Neural cell (in vitro differentiated cells): Measurements from ENCODE around the gene ST6GALNAC2. TPM values are rescaled to one million over a fixed set of nuclear protein-coding genes. Genes with fewer than 3 reads are reported as not detected.

Experiments used
- H2AFZ ChIP-seq: fragments of 200-600, 300-800 bp; sonication (generic), shearing (Covaris generic); 2 replicates; pipeline ENCODE4 v1.6.0; 2014; ENCODE audit warnings: low read depth, mild to moderate bottlenecking, antibody characterized with exemption, low read length, moderate library complexity
- H3F3A ChIP-seq: fragments of 200-600 bp; shearing (Covaris generic); 2 replicates; pipeline ENCODE4 v1.6.1; 2016; ENCODE audit warnings: mild to moderate bottlenecking, moderate library complexity, mixed read lengths, antibody characterized with exemption, low read length; ENCODE audit not compliant: insufficient read depth, poor library complexity, severe bottlenecking
- H3K27ac ChIP-seq: fragments of 200-600, 300-800 bp; sonication (generic), shearing (Covaris generic); 2 replicates; pipeline ENCODE4 v1.5.1; 2014; ENCODE audit warnings: mild to moderate bottlenecking, low read length, moderate library complexity
- H3K27me3 ChIP-seq: fragments of 300-800, 200-600 bp; sonication (generic), shearing (Covaris generic); 2 replicates; pipeline ENCODE4 v1.6.0; 2014; ENCODE audit warnings: mild to moderate bottlenecking, low read depth, low read length, moderate library complexity; ENCODE audit not compliant: insufficient read depth
- H3K36me3 ChIP-seq: fragments of 300-800, 200-600 bp; sonication (generic), shearing (Covaris generic); 2 replicates; pipeline ENCODE4 v1.5.1; 2014; ENCODE audit warnings: mild to moderate bottlenecking, antibody characterized with exemption, low read length, moderate library complexity; ENCODE audit not compliant: insufficient read depth
- H3K4me2 ChIP-seq: fragments of 300-800, 200-600 bp; sonication (generic), shearing (Covaris generic); 2 replicates; pipeline ENCODE4 v1.6.0; 2014; ENCODE audit warnings: mild to moderate bottlenecking, low read length
- H3K4me3 ChIP-seq: fragments of 300-800, 200-600 bp; sonication (generic), shearing (Covaris generic); 2 replicates; pipeline ENCODE4 v1.5.1; 2014; ENCODE audit warnings: mild to moderate bottlenecking, low read length, moderate library complexity
- H3K79me2 ChIP-seq: fragments of 200-600 bp; shearing (Covaris generic); replicated peaks from 2 replicates; pipeline ENCODE4 v1.6.0; 2014; ENCODE audit warnings: mild to moderate bottlenecking, low read length, moderate library complexity; ENCODE audit not compliant: insufficient read depth
- H3K9ac ChIP-seq: fragments of 300-800, 200-600 bp; sonication (generic), shearing (Covaris generic); 2 replicates; pipeline ENCODE4 v1.6.1; 2016; ENCODE audit warnings: mild to moderate bottlenecking, low read length, mixed read lengths
- H3K9me2 ChIP-seq: fragments of 200-600 bp; shearing (Covaris generic); 2 replicates; pipeline ENCODE4 v1.6.1; 2016; ENCODE audit warnings: mild to moderate bottlenecking, low read length, mixed read lengths; ENCODE audit not compliant: insufficient read depth
- H3K9me3 ChIP-seq: fragments of 200-600, 300-800 bp; sonication (generic), shearing (Covaris generic); 2 replicates; pipeline ENCODE4 v1.6.1; 2016; ENCODE audit warnings: mild to moderate bottlenecking, mixed run types, low read length, moderate library complexity, mixed read lengths
- H4K20me1 ChIP-seq: fragments of 200-600 bp; shearing (Covaris generic); 2 replicates; pipeline ENCODE4 v1.6.1; 2016; ENCODE audit warnings: mild to moderate bottlenecking, mixed run types; ENCODE audit not compliant: insufficient read depth
- CTCF ChIP-seq: fragments of 450-650 bp; IDR thresholded peaks from 2 replicates; pipeline ENCODE4 v1.5.1; 2014; ENCODE audit warnings: antibody characterized with exemption, mild to moderate bottlenecking, moderate library complexity; ENCODE audit not compliant: poor library complexity, severe bottlenecking
- EP300 ChIP-seq: fragments of 450-650 bp; conservative IDR thresholded peaks from 2 replicates; pipeline ENCODE4 v1.6.1; 2014; ENCODE audit warnings: antibody characterized with exemption, mild to moderate bottlenecking, moderate library complexity; ENCODE audit not compliant: poor library complexity, severe bottlenecking
- EZH2 ChIP-seq: fragments of 200-600, 300-800 bp; shearing (Covaris generic), sonication (generic); IDR thresholded peaks from 2 replicates; pipeline ENCODE4 v1.6.1; 2014; ENCODE audit warnings: antibody characterized with exemption, low read length, borderline replicate concordance, mild to moderate bottlenecking; ENCODE audit not compliant: insufficient read depth, poor library complexity, severe bottlenecking
- MXI1 ChIP-seq: fragments of 450-650 bp; conservative IDR thresholded peaks from 2 replicates; pipeline ENCODE4 v1.6.1; 2014; ENCODE audit warnings: antibody characterized with exemption, mild to moderate bottlenecking; ENCODE audit not compliant: poor library complexity, severe bottlenecking
- POLR2AphosphoS5 ChIP-seq: IDR thresholded peaks from 2 replicates; pipeline ENCODE4 v1.6.1; 2012
- RAD21 ChIP-seq: fragments of 450-650 bp; conservative IDR thresholded peaks from 2 replicates; pipeline ENCODE4 v1.6.1; 2014; ENCODE audit warnings: antibody characterized with exemption, mild to moderate bottlenecking, moderate library complexity
- REST ChIP-seq: IDR thresholded peaks from 2 replicates; pipeline ENCODE4 v1.6.1; 2012; ENCODE audit warnings: borderline replicate concordance
- SMC3 ChIP-seq: fragments of 450-650 bp; conservative IDR thresholded peaks from 2 replicates; pipeline ENCODE4 v1.6.1; 2014; ENCODE audit warnings: antibody characterized with exemption, mild to moderate bottlenecking, moderate library complexity; ENCODE audit not compliant: poor library complexity
- TAF1 ChIP-seq: IDR thresholded peaks from 2 replicates; pipeline ENCODE4 v1.6.1; 2012; ENCODE audit warnings: low read depth
- polyA plus RNA-seq: library from polyadenylated mRNA; depleted of rRNA; stranded (reverse); fragments of >200 nt; gene quantifications from 2 replicates; pipeline ENCODE4 v1.2.3, GENCODE V29; 2014

The ST6GALNAC2 gene
- polyA plus RNA-seq, 1 donor from 2014 or later: not detected

- Histone ChIP-seq H2AFZ (no peak overlapping the region), H3K9me2 (no peaks in the 10 kb centered on the region), H3K4me2 (no peak overlapping the region), H3K4me3 (no peak overlapping the region), H3K9ac (no peak overlapping the region), H3K36me3 (no peaks in the 10 kb centered on the region), H3K27ac (no peak overlapping the region), H3K9me3 (no peaks in the 10 kb centered on the region), H3F3A (no peaks in the 10 kb centered on the region), H4K20me1 (no peaks in the 10 kb centered on the region), H3K79me2 (no peaks in the 10 kb centered on the region), H3K27me3 (no peaks in the 10 kb centered on the region)
- TF ChIP-seq EP300 (no peak), SMC3 (no peak), EZH2 (no peak), TAF1 (no peak), RAD21 (no peak), REST (no peak), POLR2AphosphoS5 (no peak), MXI1 (no peak)
These were observed 37.1 kb downstream of the ST6GALNAC2 start for GRCh38 chr17:76548378-76549214.

- no peak for TF ChIP-seq POLR2AphosphoS5
- no peak for TF ChIP-seq EP300
- TF ChIP-seq TAF1: no peak
- no peak for TF ChIP-seq MXI1
- TF ChIP-seq RAD21: no peak
- TF ChIP-seq CTCF: no peak
- no peak for TF ChIP-seq SMC3
- TF ChIP-seq REST: no peak
- TF ChIP-seq EZH2: no peak
- H4K20me1 ChIP-seq: no peaks in the 10 kb centered on the region
- no peak overlapping the region for H3K4me2 ChIP-seq
- H3K27me3 ChIP-seq: no peaks in the 10 kb centered on the region
- H3K9me2 ChIP-seq: no peaks in the 10 kb centered on the region
- H3K9ac ChIP-seq: no peak overlapping the region
- no peaks in the 10 kb centered on the region for H3K79me2 ChIP-seq
- H3K4me3 ChIP-seq: no peak overlapping the region
- H3F3A ChIP-seq: no peaks in the 10 kb centered on the region
- no peaks in the 10 kb centered on the region for H3K36me3 ChIP-seq
- no peak overlapping the region for H3K27ac ChIP-seq
- no peaks in the 10 kb centered on the region for H3K9me3 ChIP-seq
- H2AFZ ChIP-seq: no peak overlapping the region
These were observed 37.9 kb downstream of the ST6GALNAC2 start for GRCh38 chr17:76547642-76548202.
